GM12892 (cell line): ENCODE results near the gene RABGAP1. TPM values are rescaled to one million over a fixed set of nuclear protein-coding genes. Genes with fewer than 3 reads are reported as not detected.
"Not testable (repeated sequence)": the region's sequence is repeated elsewhere in the genome, so short reads cannot be mapped to it uniquely, and the experiment has no call there.

Source experiments
- DNase-seq: peaks from one replicate; pipeline ENCODE4 v3.0.0; 2011; ENCODE audit not compliant: insufficient read length
- FAIRE-seq: peaks from 2 replicates; lab custom pipeline; 2011; peaks lifted over from hg19 to GRCh38; lab: Jason Lieb, UNC
- POLR2A ChIP-seq: IDR thresholded peaks from 2 replicates; pipeline ENCODE4 v1.6.1; 2011; ENCODE audit warnings: low read depth, low read length, control low read depth
- POLR2AphosphoS5 ChIP-seq: IDR thresholded peaks from 2 replicates; pipeline ENCODE4 v1.6.1; 2011; ENCODE audit warnings: low read depth, low read length, control low read depth
- TAF1 ChIP-seq: IDR thresholded peaks from 2 replicates; pipeline ENCODE4 v1.6.1; 2011; ENCODE audit warnings: low read depth, mild to moderate bottlenecking, control low read depth, low read length, borderline replicate concordance
- polyA plus RNA-seq: library from polyadenylated mRNA; unstranded; fragments of >200 nt; gene quantifications from one replicate; pipeline ENCODE4 v1.2.1, GENCODE V29; 2012; ENCODE audit warnings: missing spikeins, inconsistent platforms; ENCODE audit not compliant: missing spikeins

Gene RABGAP1
- 13.2 TPM for polyA plus RNA-seq

GRCh38 chr9:122940749-122941581 lies at the start of gene RABGAP1:
Gene RABGAP1 (plus strand): TSS chr9:122941020. CDS start chr9:122957060, 16,040 bp downstream.
- peak; percentile 75 for TF ChIP-seq POLR2AphosphoS5
- TF ChIP-seq TAF1, result no peak; the same call in none of the 2 replicates
- TF ChIP-seq POLR2A, result peak; percentile 85
- DNase-seq (peak; percentile 93), FAIRE-seq (peak; percentile 83)

GRCh38 chr9:122897969-122898368 lies 42.9 kb upstream of the RABGAP1 start:
- TF ChIP-seq TAF1, result no peak
- TF ChIP-seq POLR2A, result no peak
- no peak for TF ChIP-seq POLR2AphosphoS5
- DNase-seq (no peak), FAIRE-seq (no peak)

GRCh38 chr9:122900791-122901190 lies 40.0 kb upstream of the RABGAP1 start:
- DNase-seq (no peak), FAIRE-seq (peak; percentile 70)
- TF ChIP-seq POLR2AphosphoS5 (no peak), TAF1 (no peak), POLR2A (no peak)

- peak; percentile 53 for FAIRE-seq
- TF ChIP-seq POLR2A, result no peak
- 0 out of 2 replicates have a peak, but pooled peaks have one; percentile 43 for TF ChIP-seq TAF1
- DNase-seq, result peak; percentile 14
Observed at GRCh38 chr9:122904466-122904822, 36.4 kb upstream of the RABGAP1 start.

GRCh38 chr9:122904823-122905710 lies 35.8 kb upstream of the RABGAP1 start, which contains the start of gene RC3H2:
Gene RC3H2 (minus strand): TSS chr9:122905359. CDS start chr9:122897509, 7,850 bp downstream.
- DNase-seq (peak; percentile 71), FAIRE-seq (peak; percentile 98)
- TF ChIP-seq POLR2A, result peak; percentile 88
- peak; percentile 14; the same call in 1 of the 2 replicates for TF ChIP-seq TAF1
- TF ChIP-seq POLR2AphosphoS5, result peak; percentile 86

- not testable (repeated sequence) for DNase-seq, FAIRE-seq
Observed at GRCh38 chr9:122906122-122906521, 34.7 kb upstream of the RABGAP1 start.

- no peak for FAIRE-seq
- no peak for TF ChIP-seq POLR2AphosphoS5
- TF ChIP-seq TAF1, result no peak
- no peak for TF ChIP-seq POLR2A
- no peak for DNase-seq
Observed at GRCh38 chr9:122912671-122912963, 28.2 kb upstream of the RABGAP1 start.

- FAIRE-seq (peak; percentile 93), DNase-seq (peak; percentile 67)
- TF ChIP-seq POLR2AphosphoS5, result peak; percentile 95
- TF ChIP-seq POLR2A, result peak; percentile 96
- TF ChIP-seq TAF1, result peak; percentile 67
Observed at GRCh38 chr9:122912964-122913673, 27.7 kb upstream of the RABGAP1 start, which contains the start of gene ZBTB6. Gene ZBTB6 (minus strand): TSS chr9:122913323. CDS start chr9:122912072, 1,251 bp downstream.

- no peak for TF ChIP-seq TAF1
- no peak for TF ChIP-seq POLR2AphosphoS5
- no peak for TF ChIP-seq POLR2A
- DNase-seq, result no peak
- no peak for FAIRE-seq
Observed at GRCh38 chr9:122918310-122918709, 22.5 kb upstream of the RABGAP1 start.

- DNase-seq (no peak), FAIRE-seq (no peak)
- TF ChIP-seq POLR2A, result no peak
- TF ChIP-seq TAF1, result no peak
- no peak for TF ChIP-seq POLR2AphosphoS5
Observed at GRCh38 chr9:122922713-122923112, 18.1 kb upstream of the RABGAP1 start.

- no peak for DNase-seq
- TF ChIP-seq TAF1, result no peak
- no peak for TF ChIP-seq POLR2AphosphoS5
- TF ChIP-seq POLR2A, result no peak
- no peak for FAIRE-seq
Observed at GRCh38 chr9:122923947-122924346, 16.9 kb upstream of the RABGAP1 start.
